Activated CD4-positive, alpha-beta T cell treated with anti-CD3 and anti-CD28 coated beads, Interleukin-2, amount 10 ng/mL, durations not matched to agents 24 days and 14 days (primary cell): ENCODE results near the gene SLC48A1. TPM values are rescaled to one million over a fixed set of nuclear protein-coding genes. Genes with fewer than 3 reads are reported as not detected.

Experiments used
- DNase-seq: peaks from one replicate; pipeline ENCODE4 v3.0.0; 2022
- H3K27ac Mint-ChIP-seq: one replicate; pipeline ENCODE4 v1.8.0; 2022; ENCODE audit warnings: mild to moderate bottlenecking, mixed read lengths
- H3K27me3 Mint-ChIP-seq: one replicate; pipeline ENCODE4 v1.8.0; 2022; ENCODE audit warnings: mixed read lengths
- H3K36me3 Mint-ChIP-seq: one replicate; pipeline ENCODE4 v1.8.0; 2022; ENCODE audit warnings: low read depth, mild to moderate bottlenecking, mixed read lengths
- H3K4me1 Mint-ChIP-seq: one replicate; pipeline ENCODE4 v1.8.0; 2021; ENCODE audit warnings: mixed read lengths
- H3K4me3 Mint-ChIP-seq: one replicate; pipeline ENCODE4 v1.8.0; 2022; ENCODE audit warnings: mild to moderate bottlenecking, moderate library complexity, mixed read lengths
- H3K9me3 Mint-ChIP-seq: one replicate; pipeline ENCODE4 v1.8.0; 2021; ENCODE audit warnings: mixed read lengths
- intact Hi-C: fragments of 100-400 bp; cut with micrococcal nuclease; formaldehyde crosslinking; loops from one replicate; pipeline ENCODE4 v1.15.1; 2023
- total RNA-seq: library from RNA; stranded (reverse); gene quantifications from 2 replicates; pipeline ENCODE4 v1.2.3, GENCODE V29; 2022

Gene SLC48A1
- total RNA-seq, 1 donor from 2014 or later: 12.3 TPM

GRCh38 chr12:47772094-47772660, 861 bp upstream of the SLC48A1 start:
- Mint-ChIP-seq H3K4me3 (peak overlapping the region; percentile 79), H3K27ac (peak overlapping the region; percentile 59), H3K36me3 (no peaks in the 10 kb centered on the region), H3K9me3 (no peaks in the 10 kb centered on the region), H3K4me1 (peaks cover 37% of the 10 kb centered on the region), H3K27me3 (peaks cover 15% of the 10 kb centered on the region)
- intact Hi-C loops: no loop called here
- DNase-seq: no peak

GRCh38 chr12:47772738-47773061, 338 bp upstream of the SLC48A1 start:
- DNase-seq: no peak
- no peaks in the 10 kb centered on the region for H3K36me3 Mint-ChIP-seq
- intact Hi-C loops: no loop called here
- H3K27ac Mint-ChIP-seq: peak overlapping the region; percentile 59
- H3K9me3 Mint-ChIP-seq: no peaks in the 10 kb centered on the region
- H3K4me1 Mint-ChIP-seq: peaks cover 37% of the 10 kb centered on the region
- peak overlapping the region; percentile 79 for H3K4me3 Mint-ChIP-seq
- H3K27me3 Mint-ChIP-seq: peaks cover 10% of the 10 kb centered on the region

GRCh38 chr12:47773858-47774580, 981 bp downstream of the SLC48A1 start:
- H3K36me3 Mint-ChIP-seq: no peaks in the 10 kb centered on the region
- intact Hi-C loops: loop anchor here (2.0 kb wide), 1 partner anchor 15 kb away; the partner anchor contains the start of gene RAPGEF3
- DNase-seq: no peak
- peaks cover 10% of the 10 kb centered on the region for H3K27me3 Mint-ChIP-seq
- H3K4me1 Mint-ChIP-seq: peaks cover 44% of the 10 kb centered on the region
- peak overlapping the region; percentile 95 for H3K4me3 Mint-ChIP-seq
- H3K9me3 Mint-ChIP-seq: no peaks in the 10 kb centered on the region
- peak overlapping the region; percentile 86 for H3K27ac Mint-ChIP-seq

- no peak for DNase-seq
- Mint-ChIP-seq H3K9me3 (no peaks in the 10 kb centered on the region), H3K27me3 (peaks cover 10% of the 10 kb centered on the region), H3K4me3 (peak overlapping the region; percentile 95), H3K27ac (no peak overlapping the region), H3K36me3 (no peaks in the 10 kb centered on the region), H3K4me1 (peaks cover 48% of the 10 kb centered on the region)
- intact Hi-C loops: loop anchor here (2.0 kb wide), 1 partner anchor 16 kb away; the partner anchor contains the start of gene RAPGEF3
Observed at GRCh38 chr12:47774663-47775062, 1.6 kb downstream of the SLC48A1 start.

- Mint-ChIP-seq H3K4me1 (peaks cover 48% of the 10 kb centered on the region), H3K4me3 (peak overlapping the region; percentile 30), H3K27me3 (peaks cover 10% of the 10 kb centered on the region), H3K27ac (no peak overlapping the region), H3K9me3 (no peaks in the 10 kb centered on the region), H3K36me3 (no peaks in the 10 kb centered on the region)
- intact Hi-C loops: loop anchor here (2.0 kb wide), 1 partner anchor 17 kb away; the partner anchor contains the start of gene RAPGEF3
- DNase-seq: no peak
Observed at GRCh38 chr12:47775100-47775911, 2.3 kb downstream of the SLC48A1 start.

GRCh38 chr12:47776471-47777143, 3.6 kb downstream of the SLC48A1 start:
- H3K27me3 Mint-ChIP-seq: peaks cover 6% of the 10 kb centered on the region
- no peak for DNase-seq
- intact Hi-C loops: no loop called here
- no peak overlapping the region for H3K4me3 Mint-ChIP-seq
- H3K4me1 Mint-ChIP-seq: peaks cover 48% of the 10 kb centered on the region
- no peaks in the 10 kb centered on the region for H3K9me3 Mint-ChIP-seq
- no peaks in the 10 kb centered on the region for H3K36me3 Mint-ChIP-seq
- H3K27ac Mint-ChIP-seq: peak overlapping the region; percentile 51

GRCh38 chr12:47777151-47777550, 4.1 kb downstream of the SLC48A1 start:
- Mint-ChIP-seq H3K4me3 (no peak overlapping the region), H3K36me3 (peaks cover 5% of the 10 kb centered on the region), H3K4me1 (peaks cover 50% of the 10 kb centered on the region), H3K9me3 (no peaks in the 10 kb centered on the region), H3K27me3 (peaks cover 5% of the 10 kb centered on the region), H3K27ac (peak overlapping the region; percentile 51)
- intact Hi-C loops: no loop called here
- DNase-seq: no peak

GRCh38 chr12:47777741-47778558, 4.9 kb downstream of the SLC48A1 start:
- Mint-ChIP-seq H3K9me3 (no peaks in the 10 kb centered on the region), H3K27me3 (no peaks in the 10 kb centered on the region), H3K27ac (peak overlapping the region; percentile 51), H3K4me3 (no peak overlapping the region), H3K36me3 (peaks cover 9% of the 10 kb centered on the region), H3K4me1 (peaks cover 50% of the 10 kb centered on the region)
- no peak for DNase-seq
- intact Hi-C loops: no loop called here

- intact Hi-C loops: loop anchor here (1.0 kb wide), 3 partner anchors 37 to 64 kb away; no protein-coding TSS in a partner anchor
- no peak for DNase-seq
- Mint-ChIP-seq H3K9me3 (no peaks in the 10 kb centered on the region), H3K4me3 (no peak overlapping the region), H3K4me1 (peaks cover 47% of the 10 kb centered on the region), H3K27ac (peak overlapping the region; percentile 64), H3K27me3 (no peaks in the 10 kb centered on the region), H3K36me3 (peaks cover 14% of the 10 kb centered on the region)
Observed at GRCh38 chr12:47778881-47779280, 5.8 kb downstream of the SLC48A1 start.

- Mint-ChIP-seq H3K36me3 (peaks cover 16% of the 10 kb centered on the region), H3K27ac (peak overlapping the region; percentile 64), H3K9me3 (no peaks in the 10 kb centered on the region), H3K4me1 (peaks cover 43% of the 10 kb centered on the region), H3K27me3 (no peaks in the 10 kb centered on the region), H3K4me3 (no peak overlapping the region)
- intact Hi-C loops: loop anchor here (1.0 kb wide), 3 partner anchors 37 to 64 kb away; no protein-coding TSS in a partner anchor
- DNase-seq: peak; percentile 97
Observed at GRCh38 chr12:47779301-47779942, 6.4 kb downstream of the SLC48A1 start.

GRCh38 chr12:47779943-47780504, 7.0 kb downstream of the SLC48A1 start:
- no peak for DNase-seq
- peaks cover 22% of the 10 kb centered on the region for H3K36me3 Mint-ChIP-seq
- no peak overlapping the region for H3K27ac Mint-ChIP-seq
- peaks cover 37% of the 10 kb centered on the region for H3K4me1 Mint-ChIP-seq
- no peaks in the 10 kb centered on the region for H3K27me3 Mint-ChIP-seq
- H3K4me3 Mint-ChIP-seq: no peak overlapping the region
- H3K9me3 Mint-ChIP-seq: no peaks in the 10 kb centered on the region
- intact Hi-C loops: loop anchor here (1.0 kb wide), 3 partner anchors 38 to 65 kb away; no protein-coding TSS in a partner anchor
